T follicular helper cell (primary cell): ENCODE measurements around the gene FHOD3.
"Not testable (repeated sequence)": the region's sequence is repeated elsewhere in the genome, so short reads cannot be mapped to it uniquely, and the experiment has no call there.

ENCODE experiments used
- DNase-seq: peaks from one replicate; pipeline ENCODE4 v3.0.0-alpha.2; 2020; ENCODE audit warnings: low read depth

FHOD3 gene

GRCh38 chr18:36711014-36711725 lies 413.7 kb downstream of the FHOD3 start:
- DNase-seq, result no peak

- DNase-seq, result no peak
Measured at GRCh38 chr18:36711813-36712444, 414.4 kb downstream of the FHOD3 start.

GRCh38 chr18:36714476-36714875 lies 417.0 kb downstream of the FHOD3 start:
- DNase-seq, result no peak

- DNase-seq, result no peak
Measured at GRCh38 chr18:36717422-36718110, 420.1 kb downstream of the FHOD3 start.

- DNase-seq, result no peak
Measured at GRCh38 chr18:36718705-36719328, 421.3 kb downstream of the FHOD3 start.

GRCh38 chr18:36719630-36720029 lies 422.1 kb downstream of the FHOD3 start:
- DNase-seq, result no peak

- not testable (repeated sequence) for DNase-seq
Measured at GRCh38 chr18:36721351-36721750, 423.8 kb downstream of the FHOD3 start.

GRCh38 chr18:36724169-36724568 lies 426.7 kb downstream of the FHOD3 start:
- no peak for DNase-seq

GRCh38 chr18:36724591-36725001 lies 427.1 kb downstream of the FHOD3 start:
- no peak for DNase-seq

GRCh38 chr18:36728345-36728744 lies 430.8 kb downstream of the FHOD3 start:
- DNase-seq, result no peak

GRCh38 chr18:36729197-36729596 lies 431.7 kb downstream of the FHOD3 start:
- DNase-seq, result no peak

- no peak for DNase-seq
Measured at GRCh38 chr18:36732264-36732663, 434.8 kb downstream of the FHOD3 start.

- no peak for DNase-seq
Measured at GRCh38 chr18:36733150-36733549, 435.6 kb downstream of the FHOD3 start.

GRCh38 chr18:36734596-36734995 lies 437.1 kb downstream of the FHOD3 start:
- no peak for DNase-seq

- DNase-seq, result no peak
Measured at GRCh38 chr18:36735130-36735529, 437.6 kb downstream of the FHOD3 start.

- DNase-seq, result no peak
Measured at GRCh38 chr18:36736094-36736493, 438.6 kb downstream of the FHOD3 start.

GRCh38 chr18:36737316-36737715 lies 439.8 kb downstream of the FHOD3 start:
- DNase-seq, result no peak

GRCh38 chr18:36744261-36744876 lies 446.9 kb downstream of the FHOD3 start:
- DNase-seq, result no peak

GRCh38 chr18:36745219-36745975 lies 447.9 kb downstream of the FHOD3 start:
- DNase-seq, result no peak

- no peak for DNase-seq
Measured at GRCh38 chr18:36752929-36753865, 455.7 kb downstream of the FHOD3 start.
